WERI-Rb-1 (cell line): Measurements from ENCODE around the gene KCNK7.
A peak's percentile ranks its signal among the peaks of the same experiment; 100 is the strongest.

Source experiments
- DNase-seq: peaks from one replicate; pipeline ENCODE4 v3.0.0-alpha.2; 2020
- H3K27ac ChIP-seq: fragments of 250-450 bp; sonication (Bioruptor Pico); 2 replicates; pipeline ENCODE4 v1.5.1; 2020; ENCODE audit warnings: mild to moderate bottlenecking, moderate library complexity
- H3K27me3 ChIP-seq: fragments of 250-450 bp; sonication (Bioruptor Pico); 2 replicates; pipeline ENCODE4 v1.5.1; 2021; ENCODE audit warnings: mild to moderate bottlenecking, low read depth, moderate library complexity; ENCODE audit not compliant: insufficient read depth, severe bottlenecking
- H3K36me3 ChIP-seq: fragments of 250-450 bp; sonication (Bioruptor Pico); 2 replicates; pipeline ENCODE4 v1.5.1; 2020; ENCODE audit warnings: mild to moderate bottlenecking, moderate library complexity
- H3K4me3 ChIP-seq: 2 replicates; pipeline ENCODE4 v1.5.1; 2011; ENCODE audit warnings: low read depth, mild to moderate bottlenecking, control low read depth, low read length
- H3K9me3 ChIP-seq: fragments of 250-450 bp; sonication (Bioruptor Pico); 2 replicates; pipeline ENCODE4 v1.5.1; 2021; ENCODE audit warnings: mild to moderate bottlenecking, moderate library complexity; ENCODE audit not compliant: severe bottlenecking
- TF ChIP-seq, protein P1 (sequence below): IDR thresholded peaks from 2 replicates; pipeline ENCODE4 v1.5.1; 2011; ENCODE audit warnings: low read depth, mild to moderate bottlenecking, control low read depth, inconsistent platforms, low read length

KCNK7 gene

DNA sequence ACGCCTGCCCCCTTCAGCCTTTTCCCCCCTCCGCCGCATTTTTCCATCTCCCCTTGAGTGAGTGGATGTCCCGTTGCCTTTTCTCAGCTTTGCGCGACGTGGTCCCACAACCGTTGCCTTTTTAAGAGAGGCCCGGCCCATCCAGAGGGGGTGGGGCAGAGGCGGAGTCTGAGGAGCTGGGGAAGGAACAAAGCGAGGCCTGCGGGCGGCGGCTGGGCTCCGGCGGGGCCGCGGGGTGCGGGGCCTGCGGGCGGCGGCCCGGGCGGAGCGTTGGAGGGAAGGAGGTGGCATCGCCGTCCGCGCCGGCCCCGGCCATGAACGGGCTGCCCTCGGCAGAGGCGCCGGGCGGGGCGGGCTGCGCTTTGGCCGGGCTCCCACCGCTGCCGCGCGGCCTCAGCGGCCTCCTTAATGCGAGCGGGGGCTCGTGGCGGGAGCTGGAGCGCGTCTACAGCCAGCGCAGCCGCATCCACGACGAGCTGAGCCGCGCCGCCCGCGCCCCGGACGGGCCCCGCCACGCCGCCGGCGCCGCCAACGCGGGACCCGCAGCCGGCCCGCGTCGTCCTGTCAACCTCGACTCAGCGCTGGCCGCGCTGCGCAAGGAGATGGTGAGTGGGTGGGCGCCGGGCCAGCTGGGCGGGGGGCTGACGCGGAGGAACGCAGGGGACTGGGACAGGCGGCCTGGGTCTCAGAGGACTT lies 23.1 kb downstream of the KCNK7 start, which contains the start of gene FAM89B:
TSS of gene FAM89B (plus strand) at position 183 of the 696 bp plus-strand sequence. CDS start at position 315, 132 bp downstream.
- H3K27ac ChIP-seq: peak within 1 kb of the TSS; percentile 67
- TF ChIP-seq, protein P1, sequence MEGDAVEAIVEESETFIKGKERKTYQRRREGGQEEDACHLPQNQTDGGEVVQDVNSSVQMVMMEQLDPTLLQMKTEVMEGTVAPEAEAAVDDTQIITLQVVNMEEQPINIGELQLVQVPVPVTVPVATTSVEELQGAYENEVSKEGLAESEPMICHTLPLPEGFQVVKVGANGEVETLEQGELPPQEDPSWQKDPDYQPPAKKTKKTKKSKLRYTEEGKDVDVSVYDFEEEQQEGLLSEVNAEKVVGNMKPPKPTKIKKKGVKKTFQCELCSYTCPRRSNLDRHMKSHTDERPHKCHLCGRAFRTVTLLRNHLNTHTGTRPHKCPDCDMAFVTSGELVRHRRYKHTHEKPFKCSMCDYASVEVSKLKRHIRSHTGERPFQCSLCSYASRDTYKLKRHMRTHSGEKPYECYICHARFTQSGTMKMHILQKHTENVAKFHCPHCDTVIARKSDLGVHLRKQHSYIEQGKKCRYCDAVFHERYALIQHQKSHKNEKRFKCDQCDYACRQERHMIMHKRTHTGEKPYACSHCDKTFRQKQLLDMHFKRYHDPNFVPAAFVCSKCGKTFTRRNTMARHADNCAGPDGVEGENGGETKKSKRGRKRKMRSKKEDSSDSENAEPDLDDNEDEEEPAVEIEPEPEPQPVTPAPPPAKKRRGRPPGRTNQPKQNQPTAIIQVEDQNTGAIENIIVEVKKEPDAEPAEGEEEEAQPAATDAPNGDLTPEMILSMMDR: no peak
- H3K36me3 ChIP-seq: peaks cover 18% of the 10 kb centered on the region
- no peaks in the 10 kb centered on the region for H3K9me3 ChIP-seq
- no peaks in the 10 kb centered on the region for H3K27me3 ChIP-seq
- DNase-seq: peak; percentile 93
- peak within 1 kb of the TSS; percentile 64 for H3K4me3 ChIP-seq

DNA sequence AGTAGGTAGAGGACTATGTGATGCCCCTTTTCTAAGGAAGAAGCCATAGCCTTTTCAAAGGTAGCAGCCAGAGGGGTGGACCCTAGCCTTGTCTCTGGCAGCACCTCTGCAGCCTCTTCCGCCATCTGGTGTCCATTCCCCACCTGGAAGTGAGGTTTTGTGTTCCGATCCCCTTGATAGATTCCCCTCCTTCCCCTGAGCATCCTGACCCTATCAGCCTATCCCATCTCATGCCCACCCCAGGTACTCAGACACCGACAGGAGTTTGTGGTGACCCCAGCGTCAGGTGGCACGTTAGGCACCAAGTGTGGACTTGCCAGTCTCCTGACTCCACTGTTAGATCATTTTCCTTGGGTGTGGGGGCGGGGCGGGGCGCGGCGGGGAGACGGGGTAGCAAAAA lies 23.7 kb downstream of the KCNK7 start:
- Histone ChIP-seq H3K27me3 (no peaks in the 10 kb centered on the region), H3K27ac (peak overlapping the region; percentile 67), H3K36me3 (peaks cover 18% of the 10 kb centered on the region), H3K9me3 (no peaks in the 10 kb centered on the region), H3K4me3 (peak overlapping the region; percentile 64)
- TF ChIP-seq, protein P1: peak; percentile 70
- peak; percentile 70 for DNase-seq

DNA sequence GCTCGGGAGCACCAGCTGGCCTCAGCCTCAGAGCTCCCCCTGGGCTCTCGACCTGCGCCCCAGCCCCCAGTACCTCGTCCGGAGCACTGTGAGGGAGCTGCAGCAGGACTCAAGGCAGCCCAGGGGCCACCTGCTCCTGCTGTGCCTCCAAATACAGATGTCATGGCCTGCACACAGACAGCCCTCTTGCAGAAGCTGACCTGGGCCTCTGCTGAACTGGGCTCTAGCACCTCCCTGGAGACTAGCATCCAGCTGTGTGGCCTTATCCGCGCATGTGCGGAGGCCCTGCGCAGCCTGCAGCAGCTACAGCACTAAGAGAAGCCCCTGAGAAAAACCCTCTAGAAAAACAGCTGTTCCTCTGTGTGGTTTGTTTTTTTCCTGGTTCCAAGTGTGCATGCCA lies 24.2 kb downstream of the KCNK7 start:
- DNase-seq: no peak
- H3K27me3 ChIP-seq: no peaks in the 10 kb centered on the region

DNA sequence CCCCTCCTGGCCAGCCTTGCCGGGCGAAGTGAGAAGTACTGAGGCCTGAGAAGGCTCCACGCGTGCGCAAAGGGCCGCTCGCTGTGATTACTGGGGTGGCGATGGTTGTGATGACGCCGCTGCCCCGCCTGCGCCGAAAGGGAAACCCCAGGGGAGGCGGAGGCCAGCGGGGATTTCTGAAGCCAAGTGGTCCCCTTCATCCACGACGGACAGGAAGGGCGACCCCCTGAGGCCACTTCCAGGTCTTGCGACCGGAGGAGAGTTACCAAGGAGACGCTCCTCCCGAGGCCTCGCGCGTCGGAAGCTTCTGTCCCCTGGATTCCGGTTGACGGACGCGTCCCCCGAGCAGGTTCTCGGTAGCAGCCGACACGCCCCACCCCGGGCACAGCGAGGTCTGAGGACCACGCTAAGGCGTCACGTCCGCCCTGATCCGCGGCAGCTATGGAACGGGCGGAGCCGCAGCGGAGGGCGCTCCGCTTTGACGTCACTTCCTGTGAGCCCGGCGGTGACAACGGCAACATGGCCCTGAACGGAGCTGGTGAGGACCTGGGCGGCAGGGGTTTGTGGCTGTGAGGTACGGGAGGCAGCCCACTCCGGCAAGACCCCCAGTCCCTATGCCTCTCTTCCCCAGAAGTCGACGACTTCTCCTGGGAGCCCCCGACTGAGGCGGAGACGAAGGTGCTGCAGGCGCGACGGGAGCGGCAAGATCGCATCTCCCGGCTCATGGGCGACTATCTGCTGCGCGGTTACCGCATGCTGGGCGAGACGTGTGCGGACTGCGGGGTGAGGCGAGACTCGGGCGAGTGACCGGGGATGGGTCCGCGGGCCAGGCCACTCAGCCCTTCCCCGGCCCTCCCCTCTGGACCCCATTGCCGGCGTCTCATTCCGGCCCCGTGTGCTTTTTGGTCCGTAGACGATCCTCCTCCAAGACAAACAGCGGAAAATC lies 25.4 kb downstream of the KCNK7 start, which contains the start of gene ZNRD2:
TSS of gene ZNRD2 (plus strand) at position 505 of the 946 bp plus-strand sequence. CDS start at position 520, 15 bp downstream.
- peak; percentile 98 for DNase-seq
- Histone ChIP-seq H3K27me3 (no peaks in the 10 kb centered on the region), H3K9me3 (no peaks in the 10 kb centered on the region), H3K4me3 (peak within 1 kb of the TSS; percentile 79), H3K36me3 (peaks cover 18% of the 10 kb centered on the region), H3K27ac (peak within 1 kb of the TSS; percentile 90)
- TF ChIP-seq, protein P1: peak; percentile 67

More for the DNA sequence above, 24.2 kb downstream of the KCNK7 start:
- TF ChIP-seq, protein P1: no peak
- Histone ChIP-seq H3K4me3 (no peak overlapping the region; the same call in 1 of the 2 replicates), H3K9me3 (no peaks in the 10 kb centered on the region), H3K27ac (peak overlapping the region; percentile 67; the same call in 1 of the 2 replicates), H3K36me3 (peaks cover 18% of the 10 kb centered on the region)

DNA sequence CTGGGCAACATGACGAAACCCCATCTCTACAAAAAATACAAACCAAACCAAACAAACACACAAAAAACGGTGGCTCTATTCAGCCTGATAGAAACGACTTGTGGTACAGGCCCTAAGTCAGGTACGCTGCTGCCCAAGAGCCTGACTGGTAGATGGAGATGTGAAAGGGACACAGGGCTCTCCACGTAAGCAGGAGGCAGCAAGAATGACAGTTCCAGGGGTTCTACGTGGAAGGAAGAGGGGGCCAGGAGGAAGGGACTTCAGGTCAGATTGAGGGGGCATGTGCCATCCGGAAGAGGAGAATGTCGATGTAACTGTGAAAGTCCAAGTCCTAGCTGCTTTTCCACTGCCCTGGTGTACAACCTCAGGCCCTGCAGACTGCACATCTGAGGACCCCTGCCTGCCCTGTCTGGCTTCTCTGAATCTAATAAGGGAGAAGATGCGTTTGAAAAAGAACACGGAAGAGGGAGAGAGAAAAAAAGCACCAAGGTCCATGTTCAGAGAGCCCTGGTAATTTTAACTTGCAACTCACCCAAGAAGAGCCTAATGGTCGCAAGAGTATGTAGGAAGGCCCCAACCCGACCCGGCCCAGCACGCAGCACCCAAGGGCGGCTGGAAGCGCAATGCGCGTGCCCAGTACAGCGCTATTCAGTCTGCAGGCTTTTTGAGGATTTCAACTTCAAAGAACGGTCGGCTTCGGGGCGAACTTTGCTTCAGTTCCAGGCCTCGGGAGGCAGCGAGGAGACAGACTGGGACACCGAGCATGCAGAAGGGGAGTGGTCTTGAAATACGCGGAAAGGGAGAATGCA lies 26.2 kb downstream of the KCNK7 start:
- Histone ChIP-seq H3K27me3 (no peaks in the 10 kb centered on the region), H3K4me3 (peak overlapping the region; percentile 79), H3K36me3 (peaks cover 11% of the 10 kb centered on the region), H3K27ac (peak overlapping the region; percentile 90), H3K9me3 (no peaks in the 10 kb centered on the region)
- TF ChIP-seq, protein P1: no peak
- DNase-seq: no peak
